Measurements from ENCODE around the gene NFXL1.

NFXL1 gene

DNA sequence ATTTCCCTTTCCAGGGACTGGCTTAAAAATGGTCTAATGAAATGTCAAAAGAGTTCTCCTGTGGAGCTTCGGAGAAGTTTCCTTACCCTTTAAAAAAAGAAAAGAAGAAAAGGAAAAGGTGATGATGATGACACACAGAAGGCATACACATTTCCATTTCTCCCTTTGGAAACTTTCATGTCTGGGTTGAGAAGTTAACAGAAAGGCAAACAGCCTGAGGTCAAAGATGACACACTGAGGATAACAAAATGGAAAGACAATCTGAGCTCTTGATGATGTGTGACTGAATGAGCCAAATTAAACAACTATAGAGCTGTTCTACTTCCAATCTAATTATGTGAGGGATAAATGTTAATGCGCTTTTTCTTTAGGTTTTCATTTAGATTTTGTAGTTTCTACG is 32.2 kb downstream of the NFXL1 start:
- no peak for DNase-seq

DNA sequence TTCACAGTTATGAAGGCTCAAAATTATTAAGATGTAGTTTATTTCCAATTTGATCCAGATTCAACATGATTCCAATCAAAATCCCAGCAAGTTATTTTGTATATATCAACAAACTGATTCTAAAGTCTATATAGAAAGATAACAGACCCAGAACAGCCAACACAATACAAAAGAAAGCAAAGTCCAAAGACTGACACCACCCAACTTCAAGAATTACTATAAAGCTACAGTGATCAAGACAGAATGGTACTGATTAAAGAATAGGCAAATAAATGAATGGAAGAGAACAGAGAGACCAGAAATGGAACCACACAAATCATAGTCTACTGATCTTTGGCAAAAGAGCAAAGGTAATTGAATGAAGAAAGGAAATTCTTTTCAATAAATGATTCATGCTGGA is 34.9 kb downstream of the NFXL1 start:
- no peak for DNase-seq

DNA sequence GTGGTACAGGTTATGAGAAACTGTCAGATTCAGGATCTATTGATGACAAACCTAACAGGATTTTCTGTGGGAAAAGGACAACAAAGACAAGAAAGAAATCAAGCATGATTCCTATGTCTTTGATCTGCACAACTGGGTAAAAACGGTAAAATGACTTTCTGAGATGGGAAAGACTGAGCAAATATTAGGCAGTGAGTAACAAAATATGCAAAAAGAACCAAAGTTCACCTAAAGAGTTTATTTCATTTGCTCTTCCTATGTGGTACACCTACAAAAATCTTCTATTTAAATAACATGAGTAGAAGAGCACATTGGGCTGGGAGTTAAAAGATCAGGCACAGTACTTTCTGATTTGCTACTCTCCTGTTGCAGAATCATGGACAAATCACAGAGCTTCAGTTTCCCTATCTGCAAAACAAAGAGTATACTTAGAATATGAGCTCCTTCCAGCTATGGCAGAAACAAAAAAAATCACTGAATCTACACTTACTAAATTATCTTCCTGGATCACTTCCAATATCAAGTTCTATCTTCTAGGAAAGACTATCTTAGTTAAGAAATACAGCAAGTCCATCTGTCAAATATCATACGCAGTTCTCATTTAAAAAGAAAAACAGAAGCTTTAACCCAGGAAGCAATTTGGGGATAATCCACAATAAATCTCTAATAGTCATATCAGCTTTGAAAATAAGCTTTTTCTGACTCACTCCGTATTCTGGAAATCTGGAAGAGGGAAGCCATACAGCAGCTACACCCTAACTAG is 37.4 kb downstream of the NFXL1 start:
- no peak for DNase-seq

DNA sequence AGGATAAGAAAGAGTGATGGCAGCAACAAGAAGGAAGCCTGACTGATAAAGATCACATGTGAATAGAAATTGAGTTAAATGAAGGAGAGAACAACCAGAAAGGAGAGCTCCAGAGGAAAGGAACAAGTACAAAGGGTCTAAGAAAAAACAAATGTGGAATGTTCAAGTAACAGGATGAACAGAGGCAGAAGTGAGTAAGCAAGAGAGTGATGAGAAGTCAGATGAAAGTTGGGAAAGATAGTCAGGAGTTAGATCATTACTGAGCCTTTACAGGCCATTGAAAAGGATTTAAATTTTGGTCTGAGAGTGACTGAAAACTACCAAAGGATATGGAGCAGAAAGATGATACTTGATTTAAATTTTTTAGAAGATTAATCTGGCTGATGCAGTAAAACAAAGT is 38.1 kb downstream of the NFXL1 start:
- no peak for DNase-seq

DNA sequence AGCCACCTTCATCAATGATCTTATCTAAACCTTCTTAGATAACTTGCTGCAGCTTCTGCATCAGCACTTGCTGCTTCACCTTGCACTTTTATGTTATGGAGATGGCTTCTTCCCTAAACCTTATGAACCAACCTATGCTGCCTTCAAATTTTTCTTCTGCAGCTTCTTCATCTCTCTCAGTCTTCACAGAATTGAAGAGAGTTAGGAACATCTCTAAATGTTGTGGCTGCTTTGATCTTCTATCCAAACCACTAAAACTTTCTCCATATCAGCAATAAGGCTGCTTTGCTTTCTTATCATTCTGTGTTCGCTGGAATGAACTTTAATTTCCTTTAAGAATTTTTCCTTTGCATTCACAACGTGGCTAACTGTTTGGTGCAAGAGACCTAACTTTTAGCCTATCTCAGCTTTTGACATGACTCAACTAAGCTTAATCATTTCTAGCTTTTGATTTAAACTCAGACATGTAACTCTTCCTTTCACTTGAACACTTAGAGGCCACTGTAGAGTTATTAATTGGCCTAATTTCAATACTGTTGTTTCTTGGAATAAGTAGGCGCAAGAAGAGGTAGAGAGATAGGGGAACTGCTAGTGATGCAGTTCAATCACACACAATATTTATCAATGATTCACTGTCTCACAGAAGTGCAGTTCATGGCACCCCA is 40.4 kb downstream of the NFXL1 start:
- DNase-seq, result no peak

DNA sequence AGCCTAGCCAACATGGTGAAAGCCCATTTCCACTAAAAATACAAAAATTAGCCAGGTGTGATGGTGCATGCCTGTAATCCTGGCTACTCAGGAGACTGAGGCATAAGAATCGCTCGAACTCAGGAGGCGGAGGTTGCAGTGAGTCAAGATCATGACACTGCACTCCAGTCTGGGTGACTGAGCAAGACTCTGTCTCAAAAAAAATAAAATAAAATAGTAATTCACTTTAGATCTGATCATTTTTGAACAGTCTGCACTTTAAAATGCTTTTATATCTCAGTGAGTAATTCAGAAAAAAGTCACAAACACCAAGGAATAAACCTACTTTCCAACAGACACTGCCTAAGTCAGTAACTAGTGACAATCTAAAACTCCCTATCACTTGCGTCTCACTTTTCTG is 50.9 kb downstream of the NFXL1 start:
- DNase-seq, result no peak

DNA sequence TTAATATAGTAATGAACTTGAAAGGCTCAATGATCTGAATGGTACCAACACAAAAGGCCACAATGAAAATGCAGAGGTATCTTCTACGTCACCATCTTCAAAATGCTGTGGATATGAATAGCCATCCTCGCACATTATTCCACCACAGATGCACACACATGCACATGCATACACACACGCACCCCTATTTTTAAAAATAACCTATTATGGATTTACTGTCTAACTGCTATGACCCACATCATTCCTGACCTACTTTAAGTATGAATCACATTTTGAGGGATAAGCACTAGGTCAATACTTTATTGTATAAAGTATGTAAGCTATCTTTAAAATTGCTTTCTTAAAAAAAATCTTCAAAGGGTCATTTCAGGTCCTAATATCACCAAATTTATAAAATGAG is 52.1 kb downstream of the NFXL1 start:
- no peak for DNase-seq

DNA sequence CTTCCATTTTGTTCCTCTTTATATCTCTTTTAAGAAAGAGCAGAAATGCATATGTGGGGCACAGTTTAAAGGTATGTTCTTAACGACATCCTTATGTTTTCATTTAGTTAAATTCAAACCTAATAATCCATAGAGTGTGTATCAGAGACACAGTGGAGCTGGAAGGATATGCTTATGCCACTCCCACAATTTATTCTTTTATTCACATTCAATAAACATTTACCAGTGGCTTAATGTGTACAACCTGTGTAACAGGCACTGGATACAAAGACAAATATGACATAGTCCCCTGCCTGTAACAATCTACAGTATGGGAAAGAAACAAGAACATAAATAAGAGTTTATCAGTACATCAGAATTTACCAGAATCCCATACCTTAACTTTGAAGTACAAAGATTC is 54.1 kb downstream of the NFXL1 start:
- no peak for DNase-seq

DNA sequence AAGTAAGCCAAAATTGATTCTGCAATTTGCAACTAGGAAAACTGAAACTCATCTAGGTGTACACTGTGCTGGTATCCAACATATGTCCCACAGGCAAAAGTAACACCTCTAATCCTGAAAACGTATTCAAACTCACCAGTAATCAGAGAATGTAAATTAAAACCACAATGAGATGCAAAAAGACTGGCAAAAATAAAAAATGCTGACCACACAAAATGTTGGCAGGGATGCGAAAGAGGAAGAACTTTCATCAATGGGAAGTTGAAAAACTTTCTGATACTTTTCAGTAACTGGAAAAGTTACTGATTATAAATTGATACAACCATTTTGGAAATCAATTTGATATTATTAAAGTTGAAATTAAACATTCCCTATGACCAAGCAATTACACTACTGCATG is 56.4 kb downstream of the NFXL1 start:
- no peak for DNase-seq

DNA sequence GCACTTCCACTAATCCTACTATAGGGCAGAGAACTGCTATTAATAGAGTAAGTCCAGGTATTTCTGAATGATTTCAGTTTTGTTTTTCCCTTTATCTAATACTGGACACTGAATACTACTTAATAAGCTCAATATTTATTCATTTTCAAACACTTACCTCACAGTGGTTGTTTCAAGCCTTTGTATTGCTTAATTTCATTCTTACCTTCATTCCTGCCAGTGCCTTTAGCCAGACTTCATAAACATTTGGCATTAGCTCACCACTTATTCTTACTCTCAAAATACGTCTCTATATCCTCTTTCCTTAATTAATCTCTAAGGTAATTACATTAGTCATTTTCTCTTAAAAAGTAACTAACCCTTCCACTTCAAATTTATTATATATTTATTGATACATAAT is 57.7 kb downstream of the NFXL1 start:
- no peak for DNase-seq

DNA sequence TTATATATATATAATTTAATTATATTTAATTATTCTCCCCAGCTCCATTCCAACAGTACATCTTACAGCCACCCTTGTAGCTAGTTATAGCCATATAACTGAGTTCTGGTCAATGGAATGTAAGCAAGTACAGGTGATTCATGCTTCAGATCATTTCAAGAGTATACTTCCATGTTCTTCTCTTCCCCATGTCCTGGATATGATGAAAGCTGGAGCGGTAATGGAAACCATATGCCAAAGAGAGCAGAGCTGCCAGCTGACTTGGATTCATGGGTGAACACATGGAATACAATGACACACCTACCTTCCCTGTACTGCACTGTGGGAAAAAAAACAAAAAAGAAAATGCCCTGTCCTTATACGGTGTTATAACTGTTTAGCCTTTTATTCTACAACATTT is 59.0 kb downstream of the NFXL1 start:
- DNase-seq, result no peak

DNA sequence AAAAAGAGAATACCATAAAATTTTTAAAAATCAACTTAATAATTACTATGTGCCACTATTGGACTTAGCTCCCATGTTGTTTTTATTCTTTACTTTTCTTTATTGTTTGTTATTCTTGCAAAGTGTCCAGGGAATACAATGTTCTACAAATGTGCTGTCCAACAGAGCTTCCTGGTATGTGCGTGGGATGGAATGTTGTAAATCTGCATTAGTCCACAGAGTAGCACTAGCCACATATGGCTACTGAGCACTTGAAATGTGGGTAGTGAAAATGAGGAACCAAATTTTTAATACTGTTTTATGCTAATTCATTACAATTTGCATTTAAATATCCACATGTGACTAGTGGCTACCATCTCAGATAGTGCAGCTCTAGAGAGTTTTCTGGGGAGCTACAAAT is 62.2 kb downstream of the NFXL1 start:
- DNase-seq, result no peak

DNA sequence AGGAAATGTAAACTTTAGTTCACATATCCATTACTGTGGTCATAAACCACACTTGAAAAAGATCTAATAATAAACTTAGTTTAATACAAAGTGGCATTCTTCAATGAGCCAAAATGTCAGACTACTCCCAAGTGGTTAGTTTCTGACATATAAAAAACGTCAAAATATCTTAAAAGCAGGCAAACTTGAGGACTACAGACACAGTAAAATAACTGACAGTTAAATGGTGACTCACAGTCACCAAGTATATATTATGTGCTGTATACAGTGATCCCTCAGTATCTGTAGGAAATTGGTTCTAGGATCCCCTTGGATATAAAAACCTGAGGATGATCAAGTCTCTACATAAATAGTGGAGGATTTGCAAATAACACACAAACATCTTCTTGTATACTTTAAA is 64.9 kb downstream of the NFXL1 start:
- DNase-seq, result no peak

DNA sequence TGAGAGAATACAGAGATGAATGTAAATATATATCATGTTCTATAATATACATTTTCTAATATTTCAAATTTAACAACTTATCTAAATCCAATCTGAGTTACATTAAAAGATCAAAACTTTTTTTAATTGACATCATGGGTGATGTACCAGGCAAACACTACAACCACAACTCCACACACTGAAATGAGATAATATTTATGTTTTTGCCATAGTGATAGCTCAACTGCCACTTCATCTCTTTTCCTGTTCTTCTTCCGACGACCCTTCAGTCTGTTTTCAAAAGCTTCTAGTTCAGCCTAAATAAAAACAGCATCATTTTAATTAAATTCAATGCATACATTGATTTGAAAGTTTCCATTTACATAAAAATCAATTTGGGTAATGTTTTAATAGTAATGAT is 66.3 kb downstream of the NFXL1 start:
- no peak for DNase-seq

DNA sequence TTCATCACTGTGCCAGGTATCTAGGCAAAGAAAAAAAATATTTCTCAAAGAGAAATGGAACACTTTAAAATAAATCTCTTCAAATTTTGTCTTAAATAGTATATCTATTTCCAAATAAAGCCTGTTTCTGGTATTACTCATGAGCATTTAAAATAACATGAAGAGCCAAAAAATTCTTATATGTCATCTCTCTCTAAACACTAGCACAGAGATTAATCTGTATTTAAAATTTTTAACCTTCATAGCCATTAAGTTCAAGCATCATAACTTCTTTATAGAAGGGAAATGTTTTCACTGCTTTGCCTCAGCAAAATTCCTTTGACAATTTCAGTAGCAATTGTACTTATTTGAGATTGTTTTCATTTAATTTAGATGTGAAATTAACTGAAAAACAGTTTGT is 71.4 kb downstream of the NFXL1 start:
- DNase-seq, result no peak

DNA sequence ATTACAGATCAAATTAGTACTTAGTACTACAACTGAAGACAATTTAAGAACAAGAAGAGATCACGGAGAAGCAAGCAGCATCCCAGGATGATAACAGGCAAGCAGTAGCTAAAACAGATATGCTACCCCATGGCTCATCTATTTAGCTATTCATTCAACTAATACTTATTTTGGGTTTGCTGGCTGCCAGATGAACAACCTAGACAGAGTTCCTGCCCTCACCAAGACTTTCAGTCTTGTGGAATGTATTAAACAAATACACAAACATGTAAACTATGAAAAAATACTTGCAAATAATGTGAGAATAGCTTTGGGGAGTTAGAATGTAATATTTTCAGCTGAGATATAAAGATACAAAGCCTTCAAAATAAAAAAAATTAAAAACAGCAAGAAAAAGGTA is 74.1 kb downstream of the NFXL1 start:
- no peak for DNase-seq

DNA sequence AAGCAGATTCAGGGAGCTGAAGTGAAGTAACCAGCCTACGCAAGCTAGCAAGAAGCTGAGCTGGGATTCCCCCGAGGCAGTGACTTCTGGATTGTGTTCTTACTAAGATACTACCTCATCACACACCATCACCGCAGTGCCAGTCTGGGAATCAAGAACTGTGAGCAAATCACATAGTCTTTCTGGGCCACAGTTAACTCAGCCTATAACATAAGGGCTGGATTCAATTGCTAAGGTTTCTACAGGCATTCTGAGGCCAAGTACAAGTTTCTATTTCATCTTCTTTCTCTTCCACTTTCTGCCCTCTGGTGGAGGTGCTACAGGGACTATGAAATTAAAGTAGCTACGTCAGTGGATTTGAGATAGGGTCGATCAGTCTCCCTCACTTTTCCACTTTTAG is 75.1 kb downstream of the NFXL1 start:
- no peak for DNase-seq

DNA sequence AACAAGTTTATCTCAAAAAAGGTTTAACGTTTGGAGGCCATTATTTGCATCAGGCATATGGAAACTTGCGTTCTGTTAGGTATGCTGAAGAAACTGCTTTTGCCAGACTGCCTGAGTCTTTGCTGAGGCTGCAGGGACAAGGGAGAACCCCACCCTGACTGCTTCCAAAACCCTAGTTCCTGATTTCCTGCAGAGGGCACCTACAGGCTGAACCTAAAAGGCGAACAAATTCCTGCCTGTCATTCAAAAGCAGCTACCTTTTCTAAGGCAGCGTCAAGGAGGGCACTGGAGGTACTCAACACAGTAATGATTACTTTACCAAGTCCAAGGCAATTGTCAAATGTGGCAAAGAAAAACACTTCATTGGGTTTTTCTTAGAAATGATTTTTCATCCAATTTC is 75.9 kb downstream of the NFXL1 start:
- no peak for DNase-seq

DNA sequence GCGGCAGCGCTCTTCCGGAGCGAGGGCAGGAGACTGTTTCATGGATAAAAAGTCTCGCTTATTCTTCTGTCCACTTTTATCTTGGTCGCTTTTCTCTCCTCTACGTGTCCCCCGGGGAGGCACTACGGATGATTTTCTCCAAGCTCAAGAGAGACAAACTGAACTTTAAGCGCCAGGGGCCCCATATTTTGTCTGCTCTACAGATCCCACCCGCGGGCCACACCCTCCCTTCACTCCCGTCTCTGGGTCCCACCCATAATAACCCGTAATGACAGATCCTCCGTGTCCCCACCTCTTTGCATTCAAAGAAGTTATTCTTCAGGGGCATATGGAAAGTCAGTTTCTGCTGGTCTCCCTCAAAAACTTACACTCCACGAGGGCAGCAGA is 76.5 kb downstream of the NFXL1 start, which contains the start of gene CORIN:
CORIN (minus strand) TSS at position 160 of the 387 bp plus-strand sequence; CDS start at position 42, 118 bp downstream.
- DNase-seq, result no peak

DNA sequence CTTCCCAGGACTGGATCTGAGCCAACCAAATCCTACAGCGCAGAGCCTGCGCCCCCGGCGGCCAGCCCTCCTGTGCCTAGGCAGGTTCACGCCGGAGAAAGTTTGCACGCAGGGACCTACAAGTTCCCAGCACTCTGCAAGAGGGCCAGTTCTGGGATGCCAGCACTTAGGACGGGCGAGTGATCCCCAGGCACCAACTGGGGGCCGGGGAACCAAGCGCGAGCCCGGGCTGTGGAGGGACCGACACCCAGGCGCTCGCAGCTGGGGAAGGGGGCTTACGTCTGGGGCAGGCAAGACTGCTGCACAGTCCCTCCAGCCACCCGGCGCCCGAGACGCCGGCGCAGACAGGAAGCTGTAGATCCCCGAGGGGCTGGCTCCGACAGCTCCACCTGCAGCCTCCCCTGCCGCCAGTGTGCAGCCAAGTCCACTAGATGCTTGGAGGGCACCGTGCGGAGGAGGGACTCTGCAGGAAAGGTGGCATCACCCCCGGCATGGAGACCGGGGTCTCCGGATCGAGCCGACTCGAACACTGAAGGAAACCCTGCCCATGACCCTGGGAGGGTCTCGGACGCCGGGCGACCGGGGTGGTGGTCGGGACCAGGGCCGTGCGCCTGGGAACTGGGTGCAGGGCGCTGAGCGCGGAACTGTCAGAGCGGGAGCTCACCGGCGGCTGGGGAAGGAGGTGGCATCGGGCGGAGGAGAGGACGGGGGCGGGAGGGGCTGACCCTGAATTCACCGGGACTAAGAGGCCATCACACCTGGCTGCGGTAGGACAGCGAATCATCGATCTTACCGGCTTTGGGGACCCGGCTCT is 77.1 kb downstream of the NFXL1 start:
- DNase-seq, result no peak

DNA sequence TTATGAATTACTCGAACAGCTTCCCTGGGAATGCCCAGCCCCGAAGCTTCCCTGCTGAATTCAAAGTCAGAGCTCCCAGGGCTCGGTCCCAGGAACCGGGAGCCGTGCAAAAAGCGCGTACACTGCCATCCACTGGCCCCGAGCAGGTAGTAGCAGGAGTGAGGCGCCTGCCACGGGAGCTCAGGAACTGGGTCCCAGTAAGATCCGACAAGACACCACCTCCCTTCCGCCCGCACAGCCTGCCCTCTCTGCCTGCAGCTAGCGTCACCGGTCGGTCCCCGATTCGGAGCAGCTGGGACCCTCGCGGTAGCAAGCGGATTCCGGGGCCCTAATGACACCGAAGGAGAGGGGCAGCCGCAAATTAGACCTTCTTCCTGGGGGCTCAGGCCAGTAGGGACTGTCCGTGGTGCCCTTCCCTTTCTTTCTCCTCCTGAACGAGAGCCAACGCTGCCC is 77.7 kb downstream of the NFXL1 start:
- peak; percentile 63 for DNase-seq

DNA sequence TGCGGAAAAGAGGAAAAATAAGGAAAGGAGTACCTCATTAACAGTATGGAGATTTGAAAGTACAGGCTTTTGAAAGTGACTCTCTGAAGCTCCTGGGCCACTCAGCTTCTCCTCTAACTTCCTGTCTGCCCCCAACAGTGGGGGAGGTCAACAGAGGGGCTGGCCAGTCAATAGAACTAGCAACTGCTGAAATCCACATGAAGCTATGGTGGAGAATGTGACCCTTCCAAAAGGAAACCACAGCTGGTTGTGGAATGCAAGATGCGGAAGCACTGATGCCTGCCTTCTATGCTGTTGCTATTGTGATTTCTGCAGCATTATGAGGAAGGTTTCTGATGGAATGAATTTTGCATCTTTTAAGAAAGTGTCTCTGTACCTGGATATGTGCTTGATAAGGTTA is 78.9 kb downstream of the NFXL1 start:
- no peak for DNase-seq

DNA sequence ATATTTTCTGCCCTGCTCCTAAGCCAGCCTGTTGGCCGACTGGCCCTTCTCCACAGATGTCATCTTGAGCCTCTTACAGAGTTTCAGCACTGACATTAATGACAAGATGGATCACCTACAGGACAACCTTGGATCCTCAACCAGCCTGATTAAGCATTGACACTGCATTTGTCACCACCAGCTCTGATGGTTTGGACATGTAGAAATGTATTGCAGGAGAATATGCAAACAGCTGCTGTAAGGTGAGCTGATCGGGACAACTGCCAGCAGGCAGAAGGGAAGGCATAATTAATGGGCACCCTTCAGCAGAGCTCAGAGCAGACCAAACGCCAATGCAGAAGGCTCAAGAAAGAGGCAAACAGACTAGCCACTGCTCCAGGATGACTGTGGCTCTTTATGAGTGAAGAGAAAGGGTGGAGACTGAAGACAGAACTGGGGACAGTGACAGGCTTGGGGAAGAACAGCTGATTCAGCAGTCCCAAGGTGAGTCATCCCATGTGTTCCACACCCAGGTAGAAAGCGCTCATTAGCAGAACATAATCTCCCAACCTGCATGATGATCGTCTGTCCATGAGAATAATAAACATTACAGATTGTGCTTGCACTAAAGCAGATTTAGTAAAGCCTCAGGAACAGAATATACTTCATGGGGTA is 83.2 kb downstream of the NFXL1 start:
- DNase-seq, result peak; percentile 54

Measured in NCI-H1092 (cell line).